Keratinocyte (primary cell): ENCODE measurements around the gene GALNT13. TPM values are rescaled to one million over a fixed set of nuclear protein-coding genes. Genes with fewer than 3 reads are reported as not detected.

Experiments
- DNase-seq: peaks from one replicate; pipeline ENCODE4 v3.0.0-alpha.2; 2011; ENCODE audit warnings: low read depth, missing footprints, low spot score
- FAIRE-seq: peaks from 2 replicates; lab custom pipeline; 2011; peaks lifted over from hg19 to GRCh38; lab: Jason Lieb, UNC
- H2AFZ ChIP-seq: 2 replicates; pipeline ENCODE4 v1.6.0; 2012; ENCODE audit warnings: low read length, control low read depth, inconsistent platforms; ENCODE audit not compliant: control insufficient read depth
- H3K27ac ChIP-seq: 2 replicates; pipeline ENCODE4 v1.5.1; 2011; ENCODE audit warnings: low read length; ENCODE audit not compliant: control insufficient read depth, insufficient read depth
- H3K27me3 ChIP-seq: 3 replicates; pipeline ENCODE4 v1.6.0; 2011; ENCODE audit warnings: low read length; ENCODE audit not compliant: control insufficient read depth, insufficient read depth; ENCODE audit errors: extremely low read depth
- H3K36me3 ChIP-seq, 2 experiments: 2 replicates in 1 of 2; 3 replicates in 1 of 2; pipeline ENCODE4 v1.5.1; 2011; ENCODE audit warnings: low read length in 2 of 2, mild to moderate bottlenecking in 1 of 2; ENCODE audit not compliant: control insufficient read depth in 2 of 2, insufficient read depth in 2 of 2; ENCODE audit errors: extremely low read depth in 1 of 2
- H3K4me1 ChIP-seq: 3 replicates; pipeline ENCODE4 v1.5.1; 2011; ENCODE audit warnings: low read length; ENCODE audit not compliant: control insufficient read depth, insufficient read depth; ENCODE audit errors: extremely low read depth
- H3K4me2 ChIP-seq: 3 replicates; pipeline ENCODE4 v1.6.0; 2011; ENCODE audit warnings: low read depth, low read length; ENCODE audit not compliant: control insufficient read depth, insufficient read depth; ENCODE audit errors: extremely low read depth
- H3K4me3 ChIP-seq, 3 experiments: fragments of 200-600 bp in 1 of 3; sonication (generic) in 1 of 3; 2 replicates in 2 of 3; 3 replicates in 1 of 3; pipeline ENCODE4 v1.5.1; 2011 to 2016; ENCODE audit warnings: low read length in 3 of 3, mild to moderate bottlenecking in 3 of 3, control low read depth in 2 of 3, inconsistent platforms in 1 of 3, low read depth in 1 of 3, mixed read lengths in 1 of 3, mixed run types in 1 of 3, moderate library complexity in 1 of 3; ENCODE audit not compliant: control insufficient read depth in 2 of 3, insufficient read depth in 2 of 3; ENCODE audit errors: extremely low read depth in 1 of 3
- H3K79me2 ChIP-seq: 2 replicates; pipeline ENCODE4 v1.6.0; 2012; ENCODE audit warnings: low read length; ENCODE audit not compliant: control insufficient read depth, insufficient read depth
- H3K9ac ChIP-seq: 3 replicates; pipeline ENCODE4 v1.6.0; 2011; ENCODE audit warnings: low read length; ENCODE audit not compliant: control insufficient read depth, insufficient read depth; ENCODE audit errors: extremely low read depth
- H3K9me1 ChIP-seq: 3 replicates; pipeline ENCODE4 v1.6.0; 2011; ENCODE audit warnings: low read length; ENCODE audit not compliant: control insufficient read depth, insufficient read depth; ENCODE audit errors: extremely low read depth
- H3K9me3 ChIP-seq: 2 replicates; pipeline ENCODE4 v1.5.1; 2012; ENCODE audit warnings: low read depth, low read length; ENCODE audit not compliant: control insufficient read depth
- H4K20me1 ChIP-seq: 3 replicates; pipeline ENCODE4 v1.6.0; 2011; ENCODE audit warnings: low read length; ENCODE audit not compliant: control insufficient read depth, insufficient read depth; ENCODE audit errors: extremely low read depth
- EZH2 ChIP-seq: IDR thresholded peaks from one replicate; pipeline ENCODE4 v1.6.1; 2012; ENCODE audit warnings: inconsistent platforms, mild to moderate bottlenecking, low read length, moderate library complexity
- dilution Hi-C: fragments of 300-500 bp; cut with MboI; formaldehyde crosslinking; loops from one replicate; pipeline ENCODE4 v1.7.0; 2020; ENCODE audit warnings: low sequenced_read_pairs; ENCODE audit not compliant: extremely low pct_ligation_motif_present
- polyA plus RNA-seq, 5 experiments: library from polyadenylated mRNA; depleted of rRNA in 3 of 5; stranded (reverse) in 3 of 5; stranded (forward) in 1 of 5; unstranded in 1 of 5; fragments of >200 nt; gene quantifications; 1 replicate in 1 of 5; 2 replicates in 3 of 5; 3 replicates in 1 of 5; pipeline versions ENCODE4 v1.2.1 to v1.2.3, GENCODE V29; 2011 to 2012; ENCODE audit warnings: missing spikeins in 2 of 5, low read depth in 1 of 5, low replicate concordance in 1 of 5
- TF ChIP-seq, protein P1 (sequence below), 3 experiments: IDR thresholded peaks in 1 of 3; conservative IDR thresholded peaks in 1 of 3; optimal IDR thresholded peaks in 1 of 3; 2 replicates in 2 of 3; 3 replicates in 1 of 3; pipeline versions ENCODE3 to v1.5.1; 2011; ENCODE audit warnings: low read length in 3 of 3, mild to moderate bottlenecking in 3 of 3, moderate library complexity in 2 of 3, control low read depth in 1 of 3, inconsistent platforms in 1 of 3; ENCODE audit not compliant: insufficient read depth in 2 of 3; ENCODE audit errors: extremely low read depth in 1 of 3

GALNT13 gene
- polyA plus RNA-seq, 1 donor (not counting 4 experiments of a cell fraction or from before 2014, with no cell fraction given): not detected

DNA sequence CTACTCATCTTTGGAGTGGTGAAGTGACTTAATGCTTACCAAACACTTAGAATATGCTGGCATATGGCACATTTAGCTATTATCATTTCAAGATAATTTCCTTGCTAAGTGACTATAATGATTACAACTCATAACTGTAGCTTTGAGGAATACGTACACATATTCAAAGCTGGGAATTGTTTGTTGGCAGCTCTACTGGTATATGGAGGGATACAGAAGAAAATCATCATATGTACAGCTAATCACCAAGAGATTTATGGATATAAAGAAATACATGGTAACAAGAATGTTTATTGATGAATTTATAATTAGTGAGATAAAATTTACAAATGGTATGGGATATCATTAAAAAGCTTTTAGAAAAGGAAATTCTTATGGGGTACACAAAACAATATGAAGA, 207.2 kb downstream of the GALNT13 start:
- no peak overlapping the region for H3K27ac ChIP-seq
- no peaks in the 10 kb centered on the region for H3K9me1 ChIP-seq
- H3K4me3 ChIP-seq: no peak overlapping the region
- no peak overlapping the region for H3K4me2 ChIP-seq
- DNase-seq (no peak), FAIRE-seq (no peak)
- TF ChIP-seq EZH2: no peak
- TF ChIP-seq, protein P1, sequence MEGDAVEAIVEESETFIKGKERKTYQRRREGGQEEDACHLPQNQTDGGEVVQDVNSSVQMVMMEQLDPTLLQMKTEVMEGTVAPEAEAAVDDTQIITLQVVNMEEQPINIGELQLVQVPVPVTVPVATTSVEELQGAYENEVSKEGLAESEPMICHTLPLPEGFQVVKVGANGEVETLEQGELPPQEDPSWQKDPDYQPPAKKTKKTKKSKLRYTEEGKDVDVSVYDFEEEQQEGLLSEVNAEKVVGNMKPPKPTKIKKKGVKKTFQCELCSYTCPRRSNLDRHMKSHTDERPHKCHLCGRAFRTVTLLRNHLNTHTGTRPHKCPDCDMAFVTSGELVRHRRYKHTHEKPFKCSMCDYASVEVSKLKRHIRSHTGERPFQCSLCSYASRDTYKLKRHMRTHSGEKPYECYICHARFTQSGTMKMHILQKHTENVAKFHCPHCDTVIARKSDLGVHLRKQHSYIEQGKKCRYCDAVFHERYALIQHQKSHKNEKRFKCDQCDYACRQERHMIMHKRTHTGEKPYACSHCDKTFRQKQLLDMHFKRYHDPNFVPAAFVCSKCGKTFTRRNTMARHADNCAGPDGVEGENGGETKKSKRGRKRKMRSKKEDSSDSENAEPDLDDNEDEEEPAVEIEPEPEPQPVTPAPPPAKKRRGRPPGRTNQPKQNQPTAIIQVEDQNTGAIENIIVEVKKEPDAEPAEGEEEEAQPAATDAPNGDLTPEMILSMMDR (optimal IDR thresholded peaks at IDR 0.05 in 1 of 3, IDR thresholded peaks at IDR 0.05 in 1 of 3, conservative IDR thresholded peaks at IDR 0.05 in 1 of 3; ENCODE audit: extremely low read depth in 1 of 3, insufficient read depth in 2 of 3, low read length in 3 of 3): no peak
- no peak overlapping the region for H3K9ac ChIP-seq
- H3K9me3 ChIP-seq: no peaks in the 10 kb centered on the region
- H3K27me3 ChIP-seq: no peaks in the 10 kb centered on the region
- H3K4me1 ChIP-seq: no peaks in the 10 kb centered on the region
- dilution Hi-C loops: no loop called here
- H2AFZ ChIP-seq: no peak overlapping the region
- H4K20me1 ChIP-seq: no peaks in the 10 kb centered on the region
- H3K36me3 ChIP-seq: no peaks in the 10 kb centered on the region
- H3K79me2 ChIP-seq: no peaks in the 10 kb centered on the region

DNA sequence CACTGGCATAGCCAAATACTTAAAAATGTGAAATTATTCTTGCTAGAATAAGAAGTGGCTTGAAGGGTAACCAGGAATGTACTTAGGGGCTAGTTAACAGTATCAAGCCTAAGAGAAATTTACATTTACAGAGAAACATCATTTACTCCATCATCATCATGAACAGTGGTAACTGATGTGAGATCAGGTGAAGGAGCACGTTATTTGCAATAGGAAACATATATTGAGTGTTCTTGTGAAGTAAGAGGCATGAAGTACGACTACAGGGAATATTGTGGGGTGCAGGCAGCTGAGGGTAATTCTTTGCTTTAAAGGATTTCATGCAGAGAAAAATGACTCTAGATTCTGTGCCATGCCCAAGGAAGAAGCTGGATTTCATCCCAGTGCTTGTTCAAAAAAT, 220.8 kb downstream of the GALNT13 start:
- no peaks in the 10 kb centered on the region for H3K79me2 ChIP-seq
- no peaks in the 10 kb centered on the region for H3K4me1 ChIP-seq
- H3K4me2 ChIP-seq: no peak overlapping the region
- dilution Hi-C loops: no loop called here
- FAIRE-seq (no peak), DNase-seq (no peak)
- H3K4me3 ChIP-seq: no peak overlapping the region
- no peaks in the 10 kb centered on the region for H3K27me3 ChIP-seq
- H3K36me3 ChIP-seq: no peaks in the 10 kb centered on the region
- H4K20me1 ChIP-seq: no peaks in the 10 kb centered on the region
- no peaks in the 10 kb centered on the region for H3K9me3 ChIP-seq
- no peak overlapping the region for H3K9ac ChIP-seq
- no peak overlapping the region for H2AFZ ChIP-seq
- no peak overlapping the region for H3K27ac ChIP-seq
- TF ChIP-seq EZH2: no peak
- TF ChIP-seq, protein P1 (optimal IDR thresholded peaks at IDR 0.05 in 1 of 3, IDR thresholded peaks at IDR 0.05 in 1 of 3, conservative IDR thresholded peaks at IDR 0.05 in 1 of 3; ENCODE audit: extremely low read depth in 1 of 3, insufficient read depth in 2 of 3, low read length in 3 of 3): no peak
- H3K9me1 ChIP-seq: no peaks in the 10 kb centered on the region
